ENCODE results near the gene FOXG1. TPM values are rescaled to one million over a fixed set of nuclear protein-coding genes. Genes with fewer than 3 reads are reported as not detected.

FOXG1 gene
- polyA plus RNA-seq, 2 of the 4 experiments (the other 2 are of a cell fraction): 0.01 to 0.10 TPM

DNA sequence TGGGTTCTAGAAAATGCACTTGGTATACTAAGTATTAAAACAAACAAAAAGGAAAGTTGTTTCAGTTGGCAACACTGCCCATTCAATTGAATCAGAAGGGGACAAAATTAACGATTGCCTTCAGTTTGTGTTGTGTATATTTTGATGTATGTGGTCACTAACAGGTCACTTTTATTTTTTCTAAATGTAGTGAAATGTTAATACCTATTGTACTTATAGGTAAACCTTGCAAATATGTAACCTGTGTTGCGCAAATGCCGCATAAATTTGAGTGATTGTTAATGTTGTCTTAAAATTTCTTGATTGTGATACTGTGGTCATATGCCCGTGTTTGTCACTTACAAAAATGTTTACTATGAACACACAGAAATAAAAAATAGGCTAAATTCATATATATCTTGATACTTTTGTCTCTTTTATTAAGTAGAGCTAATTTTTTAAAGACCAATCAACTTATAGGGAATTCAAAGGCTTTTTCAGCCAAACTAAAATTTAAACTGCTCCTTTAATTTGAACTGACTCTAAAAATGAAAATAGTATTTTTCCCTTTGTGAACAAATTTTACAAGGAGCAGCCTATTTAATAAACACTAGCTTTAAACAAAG is 2.8 kb downstream of the FOXG1 start (continued):
- TF ChIP-seq, protein P1, sequence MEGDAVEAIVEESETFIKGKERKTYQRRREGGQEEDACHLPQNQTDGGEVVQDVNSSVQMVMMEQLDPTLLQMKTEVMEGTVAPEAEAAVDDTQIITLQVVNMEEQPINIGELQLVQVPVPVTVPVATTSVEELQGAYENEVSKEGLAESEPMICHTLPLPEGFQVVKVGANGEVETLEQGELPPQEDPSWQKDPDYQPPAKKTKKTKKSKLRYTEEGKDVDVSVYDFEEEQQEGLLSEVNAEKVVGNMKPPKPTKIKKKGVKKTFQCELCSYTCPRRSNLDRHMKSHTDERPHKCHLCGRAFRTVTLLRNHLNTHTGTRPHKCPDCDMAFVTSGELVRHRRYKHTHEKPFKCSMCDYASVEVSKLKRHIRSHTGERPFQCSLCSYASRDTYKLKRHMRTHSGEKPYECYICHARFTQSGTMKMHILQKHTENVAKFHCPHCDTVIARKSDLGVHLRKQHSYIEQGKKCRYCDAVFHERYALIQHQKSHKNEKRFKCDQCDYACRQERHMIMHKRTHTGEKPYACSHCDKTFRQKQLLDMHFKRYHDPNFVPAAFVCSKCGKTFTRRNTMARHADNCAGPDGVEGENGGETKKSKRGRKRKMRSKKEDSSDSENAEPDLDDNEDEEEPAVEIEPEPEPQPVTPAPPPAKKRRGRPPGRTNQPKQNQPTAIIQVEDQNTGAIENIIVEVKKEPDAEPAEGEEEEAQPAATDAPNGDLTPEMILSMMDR (IDR thresholded peaks at IDR 0.05): no peak
- no peak for TF ChIP-seq CBX8 (IDR thresholded peaks at IDR 0.05)
- no peak for TF ChIP-seq KDM5A (IDR thresholded peaks at IDR 0.05)
- TF ChIP-seq, protein P2, sequence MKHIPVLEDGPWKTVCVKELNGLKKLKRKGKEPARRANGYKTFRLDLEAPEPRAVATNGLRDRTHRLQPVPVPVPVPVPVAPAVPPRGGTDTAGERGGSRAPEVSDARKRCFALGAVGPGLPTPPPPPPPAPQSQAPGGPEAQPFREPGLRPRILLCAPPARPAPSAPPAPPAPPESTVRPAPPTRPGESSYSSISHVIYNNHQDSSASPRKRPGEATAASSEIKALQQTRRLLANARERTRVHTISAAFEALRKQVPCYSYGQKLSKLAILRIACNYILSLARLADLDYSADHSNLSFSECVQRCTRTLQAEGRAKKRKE (CRISPR knock-in tag; IDR thresholded peaks at IDR 0.05; ENCODE audit: low read depth): no peak

DNA sequence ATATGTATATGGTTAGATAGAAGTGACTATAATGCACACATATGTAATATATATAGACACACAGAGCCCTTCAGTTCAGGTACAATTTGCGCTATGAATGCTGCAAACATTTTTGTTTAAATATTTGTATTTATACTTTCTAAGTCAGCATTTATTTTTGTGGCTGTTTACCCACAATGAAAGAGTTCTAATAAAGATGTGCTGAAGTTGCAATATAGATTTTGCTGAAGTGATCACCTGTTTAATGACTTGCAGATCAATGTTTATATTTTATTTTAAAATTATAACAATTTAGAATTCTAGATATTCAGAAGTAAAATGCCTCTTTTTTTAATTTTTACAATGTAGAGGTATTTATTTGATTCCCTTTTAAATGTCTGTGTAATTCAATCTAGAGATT is 3.5 kb downstream of the FOXG1 start:
- POLR2A ChIA-PET: no interaction called here
- H3K4me2 ChIP-seq: no peak overlapping the region
- ATAC-seq: no peak
- DNase-seq (ENCODE audit: low read depth in 1 of 2, low spot score in 1 of 2): no peak
- FAIRE-seq: no peak
- CTCF ChIA-PET: interaction anchor here (0.7 kb wide), 1 partner anchor 766 kb away, joined by 3 read pairs; no protein-coding TSS in a partner anchor
- no peak for TF ChIP-seq EHMT2 (IDR thresholded peaks at IDR 0.05; ENCODE audit: low read depth)
- TF ChIP-seq ZFP36 (IDR thresholded peaks at IDR 0.05; ENCODE audit: borderline replicate concordance, partially characterized antibody): no peak
- no peak for TF ChIP-seq HOXB13 (CRISPR knock-in tag; IDR thresholded peaks at IDR 0.05; ENCODE audit: low read depth)
- no peak for TF ChIP-seq JUN (IDR thresholded peaks at IDR 0.05)
- TF ChIP-seq CBX2 (IDR thresholded peaks at IDR 0.05; ENCODE audit: borderline replicate concordance, low read depth): no peak
- no peak for TF ChIP-seq CHD2 (IDR thresholded peaks at IDR 0.05; ENCODE audit: low read length, partially characterized antibody)
- no peak for TF ChIP-seq RNF2 (IDR thresholded peaks at IDR 0.05; ENCODE audit: borderline replicate concordance, low read depth)
- TF ChIP-seq HOXA7 (CRISPR knock-in tag; IDR thresholded peaks at IDR 0.05): no peak
- TF ChIP-seq EHF (CRISPR knock-in tag; IDR thresholded peaks at IDR 0.05): no peak
- no peak for TF ChIP-seq MAZ (IDR thresholded peaks at IDR 0.05; ENCODE audit: borderline replicate concordance, low read depth, low read length)
- no peak for TF ChIP-seq CBX8 (IDR thresholded peaks at IDR 0.05)
- TF ChIP-seq, protein P3, sequence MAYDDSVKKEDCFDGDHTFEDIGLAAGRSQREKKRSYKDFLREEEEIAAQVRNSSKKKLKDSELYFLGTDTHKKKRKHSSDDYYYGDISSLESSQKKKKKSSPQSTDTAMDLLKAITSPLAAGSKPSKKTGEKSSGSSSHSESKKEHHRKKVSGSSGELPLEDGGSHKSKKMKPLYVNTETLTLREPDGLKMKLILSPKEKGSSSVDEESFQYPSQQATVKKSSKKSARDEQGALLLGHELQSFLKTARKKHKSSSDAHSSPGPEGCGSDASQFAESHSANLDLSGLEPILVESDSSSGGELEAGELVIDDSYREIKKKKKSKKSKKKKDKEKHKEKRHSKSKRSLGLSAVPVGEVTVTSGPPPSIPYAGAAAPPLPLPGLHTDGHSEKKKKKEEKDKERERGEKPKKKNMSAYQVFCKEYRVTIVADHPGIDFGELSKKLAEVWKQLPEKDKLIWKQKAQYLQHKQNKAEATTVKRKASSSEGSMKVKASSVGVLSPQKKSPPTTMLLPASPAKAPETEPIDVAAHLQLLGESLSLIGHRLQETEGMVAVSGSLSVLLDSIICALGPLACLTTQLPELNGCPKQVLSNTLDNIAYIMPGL (CRISPR knock-in tag; IDR thresholded peaks at IDR 0.05; ENCODE audit: borderline replicate concordance): no peak
- TF ChIP-seq PHF8 (IDR thresholded peaks at IDR 0.05; ENCODE audit: borderline replicate concordance, low read depth): no peak
- H3K4me3 ChIP-seq: no peak overlapping the region
- H3K9me3 ChIP-seq: no peaks in the 10 kb centered on the region
- 78% methylated on average over 1 of the region's 1 CpG for WGBS (ENCODE audit: missing lambda C conversion rate)
- H3K4me1 ChIP-seq: no peaks in the 10 kb centered on the region
- no peak overlapping the region for H3K27ac ChIP-seq

DNA sequence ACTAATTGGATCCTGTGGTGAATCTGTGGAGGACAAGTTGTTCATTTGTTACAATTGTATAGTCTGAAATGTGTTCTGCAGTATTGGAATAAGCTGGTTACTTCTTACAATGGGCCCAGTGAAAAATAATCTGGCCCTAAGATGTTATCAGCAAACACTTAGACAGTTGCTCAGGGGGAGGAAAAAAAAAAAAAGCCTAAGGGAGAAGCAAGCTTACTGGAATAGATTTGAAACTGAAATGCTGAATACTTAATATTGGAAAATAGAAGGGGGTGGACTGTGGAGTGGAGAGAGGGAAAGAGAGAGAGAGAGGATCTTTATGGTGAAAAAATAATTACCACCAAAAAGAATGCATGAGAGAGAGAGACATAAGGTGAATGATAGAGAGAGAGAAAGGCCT is 4.0 kb downstream of the FOXG1 start:
- Histone ChIP-seq H3K27ac (no peak overlapping the region), H3K4me2 (no peak overlapping the region), H3K4me3 (no peak overlapping the region), H3K4me1 (no peaks in the 10 kb centered on the region), H3K9me3 (no peaks in the 10 kb centered on the region)
- ChIA-PET CTCF (interaction anchor here (0.9 kb wide), 1 partner anchor 13 kb away, joined by 3 read pairs; no protein-coding TSS in a partner anchor), POLR2A (no interaction called here)
- TF ChIP-seq PHF8 (IDR thresholded peaks at IDR 0.05; ENCODE audit: borderline replicate concordance, low read depth): no peak
- no peak for TF ChIP-seq FOXS1 (CRISPR knock-in tag; IDR thresholded peaks at IDR 0.05)
- no peak for TF ChIP-seq HOXB5 (CRISPR knock-in tag; IDR thresholded peaks at IDR 0.05)
- TF ChIP-seq POLR2A (IDR thresholded peaks at IDR 0.05; ENCODE audit: low read length): no peak
- TF ChIP-seq FOSB (CRISPR knock-in tag; IDR thresholded peaks at IDR 0.05): no peak
- no peak for TF ChIP-seq NR3C1 (IDR thresholded peaks at IDR 0.05)
- TF ChIP-seq EHMT2 (IDR thresholded peaks at IDR 0.05; ENCODE audit: low read depth): no peak
- no peak for TF ChIP-seq MAFK (IDR thresholded peaks at IDR 0.05; ENCODE audit: partially characterized antibody)
- TF ChIP-seq, protein P4, sequence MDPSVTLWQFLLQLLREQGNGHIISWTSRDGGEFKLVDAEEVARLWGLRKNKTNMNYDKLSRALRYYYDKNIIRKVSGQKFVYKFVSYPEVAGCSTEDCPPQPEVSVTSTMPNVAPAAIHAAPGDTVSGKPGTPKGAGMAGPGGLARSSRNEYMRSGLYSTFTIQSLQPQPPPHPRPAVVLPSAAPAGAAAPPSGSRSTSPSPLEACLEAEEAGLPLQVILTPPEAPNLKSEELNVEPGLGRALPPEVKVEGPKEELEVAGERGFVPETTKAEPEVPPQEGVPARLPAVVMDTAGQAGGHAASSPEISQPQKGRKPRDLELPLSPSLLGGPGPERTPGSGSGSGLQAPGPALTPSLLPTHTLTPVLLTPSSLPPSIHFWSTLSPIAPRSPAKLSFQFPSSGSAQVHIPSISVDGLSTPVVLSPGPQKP (IDR thresholded peaks at IDR 0.05; ENCODE audit: low read depth, low read length): no peak
- no peak for TF ChIP-seq FOSL2 (IDR thresholded peaks at IDR 0.05)
- no peak for TF ChIP-seq FOSL2 (CRISPR knock-in tag; IDR thresholded peaks at IDR 0.05)
- TF ChIP-seq CBX2 (IDR thresholded peaks at IDR 0.05; ENCODE audit: borderline replicate concordance, low read depth): no peak
- TF ChIP-seq NPAS2 (CRISPR knock-in tag; IDR thresholded peaks at IDR 0.05; ENCODE audit: borderline replicate concordance): no peak
- TF ChIP-seq CEBPB (IDR thresholded peaks at IDR 0.05): no peak
- TF ChIP-seq, protein P5, sequence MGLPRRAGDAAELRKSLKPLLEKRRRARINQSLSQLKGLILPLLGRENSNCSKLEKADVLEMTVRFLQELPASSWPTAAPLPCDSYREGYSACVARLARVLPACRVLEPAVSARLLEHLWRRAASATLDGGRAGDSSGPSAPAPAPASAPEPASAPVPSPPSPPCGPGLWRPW (IDR thresholded peaks at IDR 0.05): no peak
- no peak for TF ChIP-seq GATA3 (IDR thresholded peaks at IDR 0.05; ENCODE audit: borderline replicate concordance)
- no peak for TF ChIP-seq NFE2L2 (conservative IDR thresholded peaks at IDR 0.05; ENCODE audit: low read length)
- DNase-seq (ENCODE audit: low read depth in 1 of 2, low spot score in 1 of 2) (no peak), ATAC-seq (no peak), FAIRE-seq (no peak)
